Hepatocyte (in vitro differentiated cells): Measurements from ENCODE around the gene MBNL1. TPM values are rescaled to one million over a fixed set of nuclear protein-coding genes. Genes with fewer than 3 reads are reported as not detected.

ENCODE experiments used
- DNase-seq: peaks from one replicate; pipeline ENCODE4 v3.0.0-alpha.2; 2016; ENCODE audit warnings: low spot score
- H2AFZ ChIP-seq: fragments of 200-600 bp; sonication (generic); 2 replicates; pipeline ENCODE4 v1.6.0; 2016; ENCODE audit warnings: antibody characterized with exemption, mild to moderate bottlenecking
- H3K27ac ChIP-seq: fragments of 200-600 bp; sonication (generic); 2 replicates; pipeline ENCODE4 v1.5.1; 2016; ENCODE audit warnings: mild to moderate bottlenecking
- H3K27me3 ChIP-seq: fragments of 200-600 bp; sonication (generic); 2 replicates; pipeline ENCODE4 v1.6.1; 2016
- H3K36me3 ChIP-seq: fragments of 200-600 bp; sonication (generic); replicated peaks from 2 replicates; pipeline ENCODE4 v1.5.1; 2016; ENCODE audit warnings: low read depth; ENCODE audit not compliant: insufficient read depth
- H3K4me1 ChIP-seq: fragments of 200-600 bp; sonication (generic); 2 replicates; pipeline ENCODE4 v1.5.1; 2016; ENCODE audit warnings: mild to moderate bottlenecking, moderate library complexity; ENCODE audit not compliant: insufficient read depth
- H3K4me2 ChIP-seq: fragments of 200-600 bp; sonication (generic); 2 replicates; pipeline ENCODE4 v1.6.0; 2016
- H3K4me3 ChIP-seq: fragments of 200-600 bp; sonication (generic); 2 replicates; pipeline ENCODE4 v1.5.1; 2016; ENCODE audit warnings: mild to moderate bottlenecking
- H3K79me2 ChIP-seq: fragments of 200-600 bp; sonication (generic); 2 replicates; pipeline ENCODE4 v1.6.0; 2017; ENCODE audit warnings: mild to moderate bottlenecking
- H3K9me2 ChIP-seq: fragments of 200-600 bp; sonication (generic); replicated peaks from 2 replicates; pipeline ENCODE4 v1.6.0; 2017; ENCODE audit warnings: mild to moderate bottlenecking; ENCODE audit not compliant: insufficient read depth
- H3K9me3 ChIP-seq: fragments of 200-600 bp; sonication (generic); 2 replicates; pipeline ENCODE4 v1.5.1; 2016; ENCODE audit warnings: low read depth, mild to moderate bottlenecking
- H4K20me1 ChIP-seq: fragments of 200-600 bp; sonication (generic); 2 replicates; pipeline ENCODE4 v1.6.0; 2016; ENCODE audit warnings: mild to moderate bottlenecking; ENCODE audit not compliant: insufficient read depth, poor library complexity, severe bottlenecking
- EZH2 ChIP-seq: fragments of 200-600 bp; sonication (generic); IDR thresholded peaks from 2 replicates; pipeline ENCODE4 v1.6.1; 2016; ENCODE audit warnings: antibody characterized with exemption, mild to moderate bottlenecking, borderline replicate concordance
- EZH2phosphoT487 ChIP-seq: fragments of 200-600 bp; sonication (generic); IDR thresholded peaks from one replicate; pipeline ENCODE4 v1.6.1; 2018; ENCODE audit warnings: antibody characterized with exemption, mild to moderate bottlenecking, low read depth, moderate library complexity; ENCODE audit not compliant: unreplicated experiment, severe bottlenecking
- WGBS: methylation state at CpG from one replicate; pipeline ENCODE4 v1.1.6; 2016; ENCODE audit warnings: low lambda C conversion rate; ENCODE audit errors: missing lambda C conversion rate; 5-methylcytosine and 5-hydroxymethylcytosine counted together
- polyA plus RNA-seq: library from polyadenylated mRNA; unstranded; fragments of >200 nt; fragmentation: Nextera tagmentation; extraction: Ambion mirVana; gene quantifications from 2 replicates; pipeline ENCODE4 v1.2.1, GENCODE V29; 2016
- total RNA-seq: library from RNA; depleted of rRNA; stranded (reverse); fragments of >200 nt; gene quantifications from 2 replicates; pipeline ENCODE4 v1.2.3, GENCODE V29; 2014
- TF ChIP-seq, protein P1 (sequence below): fragments of 200-600 bp; sonication (generic); IDR thresholded peaks from 2 replicates; pipeline ENCODE4 v1.5.1; 2016; ENCODE audit warnings: antibody characterized with exemption, mild to moderate bottlenecking; ENCODE audit not compliant: poor library complexity

MBNL1 gene
- total and polyA plus RNA-seq, 2 experiments from 2014 or later = 20.5 to 104 TPM

DNA sequence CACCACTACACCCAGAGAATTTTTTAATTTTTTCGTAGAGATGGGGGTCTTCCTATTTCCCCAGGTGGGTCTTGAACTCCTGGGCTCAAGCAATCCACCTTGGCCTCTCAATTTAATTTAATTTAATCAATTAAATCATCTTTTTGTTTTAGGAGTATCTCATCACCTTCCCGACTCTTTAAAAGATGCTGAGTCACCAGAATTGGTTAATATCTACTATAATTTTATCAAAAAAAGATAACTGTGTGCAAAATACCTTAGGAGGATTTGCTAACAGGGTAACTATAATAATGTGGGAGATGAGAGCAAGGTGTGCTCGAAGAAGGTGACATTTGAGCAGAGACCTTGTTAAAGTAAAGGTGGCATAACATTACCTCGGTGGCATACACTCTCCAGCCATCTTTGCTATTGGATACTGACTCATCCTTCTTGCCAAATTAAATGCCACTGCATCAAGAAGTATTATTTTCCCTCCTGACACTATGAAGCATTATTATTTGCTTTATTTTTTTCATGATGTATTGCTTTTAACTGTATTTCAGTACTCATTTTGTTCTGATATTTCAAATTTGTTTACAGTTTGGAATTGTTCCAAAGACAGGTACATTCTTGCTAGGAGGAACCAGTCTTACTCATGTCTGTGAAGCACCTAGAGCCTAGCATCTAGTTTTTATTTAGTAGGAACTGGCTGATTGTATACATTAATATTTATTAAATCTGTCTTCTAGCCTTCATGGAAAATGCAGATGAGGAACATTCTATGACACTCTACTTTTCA lies 200.7 kb downstream of the MBNL1 start:
- no peak overlapping the region for H3K4me3 ChIP-seq
- H3K27ac ChIP-seq = no peak overlapping the region
- H3K9me2 ChIP-seq = no peaks in the 10 kb centered on the region
- DNase-seq = no peak
- H2AFZ ChIP-seq = no peak overlapping the region
- H3K4me2 ChIP-seq = no peak overlapping the region
- no peaks in the 10 kb centered on the region for H3K36me3 ChIP-seq
- no peaks in the 10 kb centered on the region for H3K9me3 ChIP-seq
- no peak for TF ChIP-seq EZH2
- TF ChIP-seq EZH2phosphoT487 = no peak
- TF ChIP-seq, protein P1, sequence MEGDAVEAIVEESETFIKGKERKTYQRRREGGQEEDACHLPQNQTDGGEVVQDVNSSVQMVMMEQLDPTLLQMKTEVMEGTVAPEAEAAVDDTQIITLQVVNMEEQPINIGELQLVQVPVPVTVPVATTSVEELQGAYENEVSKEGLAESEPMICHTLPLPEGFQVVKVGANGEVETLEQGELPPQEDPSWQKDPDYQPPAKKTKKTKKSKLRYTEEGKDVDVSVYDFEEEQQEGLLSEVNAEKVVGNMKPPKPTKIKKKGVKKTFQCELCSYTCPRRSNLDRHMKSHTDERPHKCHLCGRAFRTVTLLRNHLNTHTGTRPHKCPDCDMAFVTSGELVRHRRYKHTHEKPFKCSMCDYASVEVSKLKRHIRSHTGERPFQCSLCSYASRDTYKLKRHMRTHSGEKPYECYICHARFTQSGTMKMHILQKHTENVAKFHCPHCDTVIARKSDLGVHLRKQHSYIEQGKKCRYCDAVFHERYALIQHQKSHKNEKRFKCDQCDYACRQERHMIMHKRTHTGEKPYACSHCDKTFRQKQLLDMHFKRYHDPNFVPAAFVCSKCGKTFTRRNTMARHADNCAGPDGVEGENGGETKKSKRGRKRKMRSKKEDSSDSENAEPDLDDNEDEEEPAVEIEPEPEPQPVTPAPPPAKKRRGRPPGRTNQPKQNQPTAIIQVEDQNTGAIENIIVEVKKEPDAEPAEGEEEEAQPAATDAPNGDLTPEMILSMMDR = no peak
- WGBS = 96% methylated on average over 4 of the region's 4 CpGs
- H3K27me3 ChIP-seq = no peaks in the 10 kb centered on the region
- no peaks in the 10 kb centered on the region for H4K20me1 ChIP-seq
- no peaks in the 10 kb centered on the region for H3K4me1 ChIP-seq
- no peaks in the 10 kb centered on the region for H3K79me2 ChIP-seq

DNA sequence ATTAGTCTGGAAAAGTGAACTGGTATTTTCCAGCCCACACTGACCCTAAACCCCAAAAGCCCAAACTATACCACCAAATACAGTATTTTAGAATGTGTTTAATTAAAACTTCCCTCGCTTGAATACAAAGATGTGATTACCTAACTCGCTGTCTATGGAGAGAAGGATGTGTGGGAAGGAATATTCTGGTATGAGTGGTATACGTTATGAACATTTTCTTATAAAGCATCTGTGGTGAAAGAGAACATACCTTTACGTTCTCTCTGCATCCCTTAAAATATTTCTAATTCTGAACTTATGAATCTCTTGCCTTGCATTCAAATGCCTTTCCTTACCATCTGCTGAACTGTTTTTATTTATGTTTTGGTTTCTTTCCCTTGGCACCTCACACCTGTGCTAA lies 201.4 kb downstream of the MBNL1 start:
- no peaks in the 10 kb centered on the region for H3K79me2 ChIP-seq
- no peak overlapping the region for H3K4me3 ChIP-seq
- no peak overlapping the region for H3K4me2 ChIP-seq
- H3K4me1 ChIP-seq = no peaks in the 10 kb centered on the region
- no peaks in the 10 kb centered on the region for H3K9me3 ChIP-seq
- H3K27me3 ChIP-seq = no peaks in the 10 kb centered on the region
- H2AFZ ChIP-seq = no peak overlapping the region
- no peak for DNase-seq
- 95% methylated on average over 4 of the region's 4 CpGs for WGBS
- no peaks in the 10 kb centered on the region for H4K20me1 ChIP-seq
- no peaks in the 10 kb centered on the region for H3K36me3 ChIP-seq
- H3K9me2 ChIP-seq = no peaks in the 10 kb centered on the region
- TF ChIP-seq EZH2 (no peak), EZH2phosphoT487 (no peak)
- TF ChIP-seq, protein P1 = no peak
- no peak overlapping the region for H3K27ac ChIP-seq

DNA sequence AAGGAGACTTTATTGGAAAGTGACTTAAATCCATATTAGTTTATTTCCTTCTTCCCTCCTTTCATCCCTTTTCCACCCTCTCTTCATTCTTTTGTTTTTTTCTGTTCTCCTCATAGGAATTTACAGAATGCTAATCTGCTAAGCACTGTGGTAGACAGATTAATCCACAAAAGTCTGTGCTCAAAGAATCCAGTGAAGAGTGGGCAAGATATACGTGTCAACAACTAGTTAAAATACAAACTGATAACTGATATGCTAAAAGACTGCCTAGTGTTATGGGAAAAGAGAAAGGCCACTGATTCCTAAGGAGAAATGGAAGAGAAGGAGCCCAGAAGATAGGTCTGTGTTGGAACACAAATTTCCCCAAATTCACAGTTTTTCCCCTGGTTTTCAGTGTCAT lies 202.2 kb downstream of the MBNL1 start:
- no peak overlapping the region for H3K4me2 ChIP-seq
- H3K27me3 ChIP-seq = no peaks in the 10 kb centered on the region
- H3K4me3 ChIP-seq = no peak overlapping the region
- H3K9me2 ChIP-seq = no peaks in the 10 kb centered on the region
- 21% methylated on average over 1 of the region's 1 CpG for WGBS
- no peak overlapping the region for H2AFZ ChIP-seq
- TF ChIP-seq, protein P1 = no peak
- no peak for TF ChIP-seq EZH2phosphoT487
- no peak for TF ChIP-seq EZH2
- no peak for DNase-seq
- no peaks in the 10 kb centered on the region for H3K4me1 ChIP-seq
- H4K20me1 ChIP-seq = no peaks in the 10 kb centered on the region
- no peak overlapping the region for H3K27ac ChIP-seq
- no peaks in the 10 kb centered on the region for H3K9me3 ChIP-seq
- no peaks in the 10 kb centered on the region for H3K36me3 ChIP-seq
- H3K79me2 ChIP-seq = no peaks in the 10 kb centered on the region
